Astrocyte (in vitro differentiated cells and primary cell): Measurements from ENCODE around the gene FHIT.

Experiments used
- EZH2 ChIP-seq: IDR thresholded peaks from 2 replicates; pipeline ENCODE4 v1.6.1; 2012; ENCODE audit warnings: mild to moderate bottlenecking, low read length, inconsistent platforms; ENCODE audit not compliant: insufficient read depth
- TF ChIP-seq, protein P1 (sequence below): IDR thresholded peaks from 2 replicates; pipeline ENCODE4 v1.5.1; 2011; ENCODE audit warnings: low read depth, mild to moderate bottlenecking, inconsistent platforms, low read length, moderate library complexity; ENCODE audit not compliant: insufficient read depth

DNA sequence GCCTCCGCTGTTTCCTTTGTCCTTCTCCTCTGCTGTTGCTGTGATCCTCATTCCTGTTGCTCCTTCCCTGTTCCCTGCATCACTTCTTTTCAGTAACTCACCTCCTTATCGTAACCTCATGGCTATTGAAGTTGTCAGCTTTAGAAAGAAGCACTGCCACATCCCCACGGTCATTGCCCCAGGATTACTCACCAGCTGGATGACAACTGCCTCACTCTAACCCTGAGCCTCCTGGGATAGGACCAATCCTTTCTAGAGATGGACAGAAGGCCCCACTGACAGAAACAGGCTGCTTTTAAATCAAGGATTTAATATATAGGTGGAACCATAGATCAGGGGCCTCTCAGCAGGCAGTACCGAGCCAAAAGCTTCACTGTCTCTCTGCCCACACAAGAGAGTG is 4.1 kb downstream of the FHIT start:
- TF ChIP-seq, protein P1, sequence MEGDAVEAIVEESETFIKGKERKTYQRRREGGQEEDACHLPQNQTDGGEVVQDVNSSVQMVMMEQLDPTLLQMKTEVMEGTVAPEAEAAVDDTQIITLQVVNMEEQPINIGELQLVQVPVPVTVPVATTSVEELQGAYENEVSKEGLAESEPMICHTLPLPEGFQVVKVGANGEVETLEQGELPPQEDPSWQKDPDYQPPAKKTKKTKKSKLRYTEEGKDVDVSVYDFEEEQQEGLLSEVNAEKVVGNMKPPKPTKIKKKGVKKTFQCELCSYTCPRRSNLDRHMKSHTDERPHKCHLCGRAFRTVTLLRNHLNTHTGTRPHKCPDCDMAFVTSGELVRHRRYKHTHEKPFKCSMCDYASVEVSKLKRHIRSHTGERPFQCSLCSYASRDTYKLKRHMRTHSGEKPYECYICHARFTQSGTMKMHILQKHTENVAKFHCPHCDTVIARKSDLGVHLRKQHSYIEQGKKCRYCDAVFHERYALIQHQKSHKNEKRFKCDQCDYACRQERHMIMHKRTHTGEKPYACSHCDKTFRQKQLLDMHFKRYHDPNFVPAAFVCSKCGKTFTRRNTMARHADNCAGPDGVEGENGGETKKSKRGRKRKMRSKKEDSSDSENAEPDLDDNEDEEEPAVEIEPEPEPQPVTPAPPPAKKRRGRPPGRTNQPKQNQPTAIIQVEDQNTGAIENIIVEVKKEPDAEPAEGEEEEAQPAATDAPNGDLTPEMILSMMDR, result no peak
- no peak for TF ChIP-seq EZH2
